ENCODE data around the gene SUDS3.

SUDS3 gene

GRCh38 chr12:118455327-118455726, 79.0 kb downstream of the SUDS3 start:
- Histone ChIP-seq H2AFZ (ENCODE audit: low read length) (peak overlapping the region; percentile 42), H3K79me1 (ENCODE audit: low read depth, low read length) (no peaks in the 10 kb centered on the region), H3K27me3 (ENCODE audit: control insufficient read depth in 3 of 3, insufficient read depth in 3 of 3, low read depth in 1 of 3, low read length in 3 of 3) (no peaks in the 10 kb centered on the region), H3K23ac (ENCODE audit: low read depth, low read length, poor library complexity) (no peak overlapping the region), H3K36me3 (replicated peaks in 1 of 2; ENCODE audit: control insufficient read depth in 2 of 2, insufficient read depth in 2 of 2, low read length in 2 of 2) (no peaks in the 10 kb centered on the region), H4K8ac (ENCODE audit: low read depth, low read length) (no peak overlapping the region), H3K14ac (ENCODE audit: low read length) (no peak overlapping the region), H2BK120ac (ENCODE audit: low read depth, low read length) (no peak overlapping the region), H3K27ac (replicated peaks; ENCODE audit: low read length) (no peak overlapping the region), H4K91ac (ENCODE audit: low read depth, low read length, poor library complexity) (no peak overlapping the region), H2BK15ac (ENCODE audit: low read length) (no peak overlapping the region), H3K4me2 (ENCODE audit: insufficient read depth, low read length, poor library complexity, severe bottlenecking) (no peak overlapping the region), H2BK12ac (ENCODE audit: low read length) (no peak overlapping the region), H3K4ac (ENCODE audit: low read length) (no peak overlapping the region), H2BK5ac (ENCODE audit: low read length) (no peak overlapping the region), H2AK5ac (ENCODE audit: low read depth, low read length) (no peak overlapping the region), H3K9me3 (replicated peaks in 1 of 2; ENCODE audit: control insufficient read depth in 2 of 2, insufficient read depth in 1 of 2, low read depth in 1 of 2, low read length in 2 of 2) (no peaks in the 10 kb centered on the region), H3K4me3 (ENCODE audit: low read length in 2 of 2) (no peak overlapping the region), H3K9ac (ENCODE audit: low read depth, low read length, poor library complexity) (no peak overlapping the region), H3K4me1 (ENCODE audit: control insufficient read depth in 2 of 2, insufficient read depth in 1 of 2, low read depth in 1 of 2, low read length in 2 of 2) (no peaks in the 10 kb centered on the region), H3K18ac (ENCODE audit: low read length) (no peak overlapping the region)
- no CpG with 5 or more reads among the region's 3 CpGs for WGBS, 2 donors (ENCODE audit: extremely low coverage in 2 of 2, insufficient read length in 2 of 2, insufficient replicate concordance in 1 of 2)
- DNase-seq (ENCODE audit: low spot score) = no peak

- no peak overlapping the region for H3K4ac ChIP-seq (ENCODE audit: low read length)
- H2BK12ac ChIP-seq (ENCODE audit: low read length) = no peak overlapping the region
- no peaks in the 10 kb centered on the region for H3K36me3 ChIP-seq (replicated peaks in 1 of 2; ENCODE audit: control insufficient read depth in 2 of 2, insufficient read depth in 2 of 2, low read length in 2 of 2)
- H2BK15ac ChIP-seq (ENCODE audit: low read length) = no peak overlapping the region
- no peak for DNase-seq (ENCODE audit: low spot score)
- no peak overlapping the region for H3K4me2 ChIP-seq (ENCODE audit: insufficient read depth, low read length, poor library complexity, severe bottlenecking)
- no peaks in the 10 kb centered on the region for H3K27me3 ChIP-seq (ENCODE audit: control insufficient read depth in 3 of 3, insufficient read depth in 3 of 3, low read depth in 1 of 3, low read length in 3 of 3)
- no peaks in the 10 kb centered on the region for H3K79me1 ChIP-seq (ENCODE audit: low read depth, low read length)
- H4K91ac ChIP-seq (ENCODE audit: low read depth, low read length, poor library complexity) = no peak overlapping the region
- H2BK120ac ChIP-seq (ENCODE audit: low read depth, low read length) = no peak overlapping the region
- H2BK5ac ChIP-seq (ENCODE audit: low read length) = no peak overlapping the region
- no peak overlapping the region for H3K23ac ChIP-seq (ENCODE audit: low read depth, low read length, poor library complexity)
- H2AK5ac ChIP-seq (ENCODE audit: low read depth, low read length) = no peak overlapping the region
- no peak overlapping the region for H3K27ac ChIP-seq (replicated peaks; ENCODE audit: low read length)
- no peak overlapping the region for H4K8ac ChIP-seq (ENCODE audit: low read depth, low read length)
- H3K14ac ChIP-seq (ENCODE audit: low read length) = no peak overlapping the region
- H3K4me1 ChIP-seq (ENCODE audit: control insufficient read depth in 2 of 2, insufficient read depth in 1 of 2, low read depth in 1 of 2, low read length in 2 of 2) = no peaks in the 10 kb centered on the region
- no peak overlapping the region for H3K18ac ChIP-seq (ENCODE audit: low read length)
- H3K9me3 ChIP-seq (replicated peaks in 1 of 2; ENCODE audit: control insufficient read depth in 2 of 2, insufficient read depth in 1 of 2, low read depth in 1 of 2, low read length in 2 of 2) = no peaks in the 10 kb centered on the region
- no peak overlapping the region for H3K9ac ChIP-seq (ENCODE audit: low read depth, low read length, poor library complexity)
- H2AFZ ChIP-seq (ENCODE audit: low read length) = no peak overlapping the region
- H3K4me3 ChIP-seq (ENCODE audit: low read length in 2 of 2) = no peak overlapping the region
These were observed 80.4 kb downstream of the SUDS3 start for GRCh38 chr12:118456741-118457140.

- Histone ChIP-seq H2BK120ac (ENCODE audit: low read depth, low read length) (no peak overlapping the region), H3K9ac (ENCODE audit: low read depth, low read length, poor library complexity) (no peak overlapping the region), H4K91ac (ENCODE audit: low read depth, low read length, poor library complexity) (no peak overlapping the region), H4K8ac (ENCODE audit: low read depth, low read length) (no peak overlapping the region), H3K18ac (ENCODE audit: low read length) (no peak overlapping the region), H3K36me3 (replicated peaks in 1 of 2; ENCODE audit: control insufficient read depth in 2 of 2, insufficient read depth in 2 of 2, low read length in 2 of 2) (no peaks in the 10 kb centered on the region), H3K9me3 (replicated peaks in 1 of 2; ENCODE audit: control insufficient read depth in 2 of 2, insufficient read depth in 1 of 2, low read depth in 1 of 2, low read length in 2 of 2) (no peaks in the 10 kb centered on the region), H2AFZ (ENCODE audit: low read length) (no peak overlapping the region), H3K4me2 (ENCODE audit: insufficient read depth, low read length, poor library complexity, severe bottlenecking) (no peak overlapping the region), H2AK5ac (ENCODE audit: low read depth, low read length) (no peak overlapping the region), H2BK12ac (ENCODE audit: low read length) (no peak overlapping the region), H3K14ac (ENCODE audit: low read length) (no peak overlapping the region), H3K79me1 (ENCODE audit: low read depth, low read length) (no peaks in the 10 kb centered on the region), H2BK5ac (ENCODE audit: low read length) (no peak overlapping the region), H2BK15ac (ENCODE audit: low read length) (no peak overlapping the region), H3K27me3 (ENCODE audit: control insufficient read depth in 3 of 3, insufficient read depth in 3 of 3, low read depth in 1 of 3, low read length in 3 of 3) (no peaks in the 10 kb centered on the region), H3K4ac (ENCODE audit: low read length) (no peak overlapping the region), H3K27ac (replicated peaks; ENCODE audit: low read length) (no peak overlapping the region), H3K4me1 (ENCODE audit: control insufficient read depth in 2 of 2, insufficient read depth in 1 of 2, low read depth in 1 of 2, low read length in 2 of 2) (no peaks in the 10 kb centered on the region), H3K4me3 (ENCODE audit: low read length in 2 of 2) (no peak overlapping the region), H3K23ac (ENCODE audit: low read depth, low read length, poor library complexity) (no peak overlapping the region)
- no CpG with 5 or more reads among the region's 4 CpGs for WGBS, 2 donors (ENCODE audit: extremely low coverage in 2 of 2, insufficient read length in 2 of 2, insufficient replicate concordance in 1 of 2)
- no peak for DNase-seq (ENCODE audit: low spot score)
These were observed 82.8 kb downstream of the SUDS3 start for GRCh38 chr12:118459110-118459509.

- no peak overlapping the region for H2BK15ac ChIP-seq (ENCODE audit: low read length)
- no CpG with 5 or more reads among the region's 4 CpGs for WGBS, 2 donors (ENCODE audit: extremely low coverage in 2 of 2, insufficient read length in 2 of 2, insufficient replicate concordance in 1 of 2)
- no peak overlapping the region for H4K8ac ChIP-seq (ENCODE audit: low read depth, low read length)
- H3K9me3 ChIP-seq (replicated peaks in 1 of 2; ENCODE audit: control insufficient read depth in 2 of 2, insufficient read depth in 1 of 2, low read depth in 1 of 2, low read length in 2 of 2) = no peaks in the 10 kb centered on the region
- no peak overlapping the region for H4K91ac ChIP-seq (ENCODE audit: low read depth, low read length, poor library complexity)
- H2BK120ac ChIP-seq (ENCODE audit: low read depth, low read length) = no peak overlapping the region
- H3K4me2 ChIP-seq (ENCODE audit: insufficient read depth, low read length, poor library complexity, severe bottlenecking) = no peak overlapping the region
- no peak overlapping the region for H3K23ac ChIP-seq (ENCODE audit: low read depth, low read length, poor library complexity)
- no peaks in the 10 kb centered on the region for H3K27me3 ChIP-seq (ENCODE audit: control insufficient read depth in 3 of 3, insufficient read depth in 3 of 3, low read depth in 1 of 3, low read length in 3 of 3)
- no peaks in the 10 kb centered on the region for H3K36me3 ChIP-seq (replicated peaks in 1 of 2; ENCODE audit: control insufficient read depth in 2 of 2, insufficient read depth in 2 of 2, low read length in 2 of 2)
- no peak overlapping the region for H2AK5ac ChIP-seq (ENCODE audit: low read depth, low read length)
- H3K79me1 ChIP-seq (ENCODE audit: low read depth, low read length) = no peaks in the 10 kb centered on the region
- H2BK5ac ChIP-seq (ENCODE audit: low read length) = no peak overlapping the region
- no peak overlapping the region for H3K9ac ChIP-seq (ENCODE audit: low read depth, low read length, poor library complexity)
- no peak overlapping the region for H2BK12ac ChIP-seq (ENCODE audit: low read length)
- H3K4me3 ChIP-seq (ENCODE audit: low read length in 2 of 2) = no peak overlapping the region
- no peak overlapping the region for H3K4ac ChIP-seq (ENCODE audit: low read length)
- H3K4me1 ChIP-seq (ENCODE audit: control insufficient read depth in 2 of 2, insufficient read depth in 1 of 2, low read depth in 1 of 2, low read length in 2 of 2) = peaks cover 0 to 2% of the 10 kb centered on the region in 2 donors
- no peak overlapping the region for H3K27ac ChIP-seq (replicated peaks; ENCODE audit: low read length)
- H3K14ac ChIP-seq (ENCODE audit: low read length) = no peak overlapping the region
- no peak overlapping the region for H3K18ac ChIP-seq (ENCODE audit: low read length)
- DNase-seq (ENCODE audit: low spot score) = no peak
- H2AFZ ChIP-seq (ENCODE audit: low read length) = no peak overlapping the region
These were observed 87.3 kb downstream of the SUDS3 start for GRCh38 chr12:118463677-118464076.
